Upper lobe of right lung (tissue), 1 donor: ENCODE results near the gene PROZ. TPM values are rescaled to one million over a fixed set of nuclear protein-coding genes. Genes with fewer than 3 reads are reported as not detected.
A peak's percentile ranks its signal among the peaks of the same experiment; 100 is the strongest.

ENCODE experiments used
- ATAC-seq: fragments of 200-7000 bp; cut with Tn5 transposase; one replicate; pipeline ENCODE4 v1.9.1; 2020; ENCODE audit warnings: mild to moderate bottlenecking, moderate library complexity
- DNase-seq: peaks from one replicate; pipeline ENCODE4 v3.0.0-alpha.2; 2020
- H3K27ac ChIP-seq: fragments of 200-600 bp; one replicate; pipeline ENCODE4 v1.8.0; 2022
- H3K27me3 ChIP-seq: fragments of 200-600 bp; one replicate; pipeline ENCODE4 v1.8.0; 2022; ENCODE audit warnings: mild to moderate bottlenecking
- H3K36me3 ChIP-seq: fragments of 200-600 bp; one replicate; pipeline ENCODE4 v1.8.0; 2022
- H3K4me1 ChIP-seq: fragments of 200-600 bp; one replicate; pipeline ENCODE4 v1.8.0; 2022
- H3K4me3 ChIP-seq: fragments of 200-600 bp; one replicate; pipeline ENCODE4 v1.8.0; 2022; ENCODE audit warnings: mild to moderate bottlenecking
- H3K9me3 ChIP-seq: fragments of 200-600 bp; one replicate; pipeline ENCODE4 v1.8.0; 2022
- intact Hi-C: fragments of 100-400 bp; cut with DNase I; formaldehyde crosslinking; loops from one replicate; pipeline ENCODE4 v1.11.0; 2022
- total RNA-seq: library from RNA; stranded (reverse); fragmentation: NEBNext Ultra II Directional; extraction: Animal tissue kit (Norgen Biotek cat#: 25700); gene quantifications from one replicate; pipeline ENCODE4 v1.2.1, GENCODE V29; 2021
- TF ChIP-seq, protein P1 (sequence below): fragments of 200-600 bp; IDR thresholded peaks from one replicate; pipeline ENCODE4 v1.8.0; 2022; ENCODE audit warnings: antibody characterized with exemption
- donor health status: DM: no; HTN: yes; CAD: no; lungs with severe emphysema.

The PROZ gene
- total RNA-seq, 1 donor from 2014 or later = not detected

- intact Hi-C loops = no loop called here
- DNase-seq (no peak), ATAC-seq (no peak)
- H3K4me1 ChIP-seq = peaks cover 42% of the 10 kb centered on the region
- peak overlapping the region; percentile 98 for H3K27ac ChIP-seq
- H3K4me3 ChIP-seq = peak overlapping the region; percentile 97
- TF ChIP-seq, protein P1, sequence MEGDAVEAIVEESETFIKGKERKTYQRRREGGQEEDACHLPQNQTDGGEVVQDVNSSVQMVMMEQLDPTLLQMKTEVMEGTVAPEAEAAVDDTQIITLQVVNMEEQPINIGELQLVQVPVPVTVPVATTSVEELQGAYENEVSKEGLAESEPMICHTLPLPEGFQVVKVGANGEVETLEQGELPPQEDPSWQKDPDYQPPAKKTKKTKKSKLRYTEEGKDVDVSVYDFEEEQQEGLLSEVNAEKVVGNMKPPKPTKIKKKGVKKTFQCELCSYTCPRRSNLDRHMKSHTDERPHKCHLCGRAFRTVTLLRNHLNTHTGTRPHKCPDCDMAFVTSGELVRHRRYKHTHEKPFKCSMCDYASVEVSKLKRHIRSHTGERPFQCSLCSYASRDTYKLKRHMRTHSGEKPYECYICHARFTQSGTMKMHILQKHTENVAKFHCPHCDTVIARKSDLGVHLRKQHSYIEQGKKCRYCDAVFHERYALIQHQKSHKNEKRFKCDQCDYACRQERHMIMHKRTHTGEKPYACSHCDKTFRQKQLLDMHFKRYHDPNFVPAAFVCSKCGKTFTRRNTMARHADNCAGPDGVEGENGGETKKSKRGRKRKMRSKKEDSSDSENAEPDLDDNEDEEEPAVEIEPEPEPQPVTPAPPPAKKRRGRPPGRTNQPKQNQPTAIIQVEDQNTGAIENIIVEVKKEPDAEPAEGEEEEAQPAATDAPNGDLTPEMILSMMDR = no peak
- peaks cover 21% of the 10 kb centered on the region for H3K36me3 ChIP-seq
- no peaks in the 10 kb centered on the region for H3K27me3 ChIP-seq
- no peaks in the 10 kb centered on the region for H3K9me3 ChIP-seq
These were observed 49.0 kb downstream of the PROZ start for GRCh38 chr13:113207460-113207859.

DNA sequence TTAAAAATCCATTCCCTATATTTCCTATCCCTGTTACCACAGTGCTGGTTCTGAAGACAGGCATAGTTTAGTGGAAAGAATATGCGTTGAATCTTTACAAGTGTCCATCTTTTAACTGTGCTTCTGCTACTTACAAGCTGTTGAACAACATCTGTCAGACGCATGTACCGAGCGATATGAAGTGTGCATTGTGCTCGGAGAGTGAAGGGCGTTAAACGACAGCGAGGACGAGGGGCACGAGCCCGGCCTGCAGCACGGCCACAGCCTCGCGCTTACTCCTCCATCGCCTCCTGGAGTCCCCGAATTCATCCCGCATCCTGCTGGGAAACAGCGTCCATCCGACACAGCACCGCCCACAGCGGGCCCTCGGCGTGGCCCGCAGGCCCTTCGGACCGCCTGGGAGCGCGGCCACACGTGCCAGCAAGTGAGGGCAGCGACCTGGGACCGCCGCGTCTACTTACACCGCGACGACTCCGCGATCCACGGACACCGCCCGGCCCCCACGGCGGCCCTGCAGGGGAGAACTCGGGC is 49.5 kb downstream of the PROZ start:
- DNase-seq = peak; percentile 81
- peaks cover 42% of the 10 kb centered on the region for H3K4me1 ChIP-seq

DNA sequence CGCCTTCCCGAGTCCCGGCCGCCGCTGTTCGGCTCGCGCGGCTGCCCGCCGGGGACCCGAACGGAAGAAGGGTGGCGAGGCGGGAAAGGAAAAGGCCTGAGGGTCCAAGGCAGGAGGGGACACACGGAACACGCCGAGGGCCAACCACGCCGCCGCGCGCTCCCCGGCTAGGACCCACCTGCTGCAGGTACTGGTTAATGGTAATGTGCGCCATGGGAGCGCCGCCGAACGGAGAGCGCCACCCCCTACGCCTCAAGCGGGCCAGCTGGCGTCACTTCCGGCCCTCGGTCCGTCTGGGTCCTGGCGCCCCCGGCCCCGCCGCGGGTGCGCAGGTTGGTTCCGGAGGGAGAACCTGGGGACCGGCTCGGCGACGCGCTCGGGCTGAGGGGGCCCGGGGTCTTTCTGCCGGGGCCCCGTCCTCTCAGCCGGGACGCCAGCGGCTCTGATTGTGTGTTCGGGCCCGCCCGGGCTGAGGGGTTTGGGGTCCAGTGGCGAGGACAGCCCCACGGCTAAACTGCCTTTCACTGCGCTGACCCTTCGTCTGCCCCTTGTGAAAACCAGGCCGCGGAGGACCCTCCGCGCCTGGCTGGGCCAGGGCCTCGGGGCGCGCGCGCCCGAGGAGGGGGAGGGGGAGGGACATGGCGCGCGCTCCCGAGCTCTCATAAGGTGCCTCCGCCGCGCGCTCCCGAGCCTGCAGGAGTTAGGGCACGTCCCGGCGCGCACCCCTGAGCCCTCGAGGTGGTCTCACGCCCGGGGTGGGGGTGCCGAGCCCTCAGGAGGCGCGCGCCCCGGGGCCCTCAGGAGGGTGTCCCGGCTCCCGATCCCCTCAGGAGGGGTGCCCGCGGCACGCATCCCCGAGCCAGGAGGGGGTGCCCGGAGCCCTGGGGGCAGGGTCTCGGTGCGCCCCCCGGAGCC is 50.2 kb downstream of the PROZ start, which contains the start of gene PCID2:
Gene PCID2, minus strand, starts transcription at position 249 of the 915 bp plus-strand sequence. Its CDS starts 35 bp downstream, at position 214.
- peaks cover 42% of the 10 kb centered on the region for H3K4me1 ChIP-seq
- no peaks in the 10 kb centered on the region for H3K9me3 ChIP-seq
- intact Hi-C loops = no loop called here
- peak within 1 kb of the TSS; percentile 97 for H3K4me3 ChIP-seq
- TF ChIP-seq, protein P1 = no peak
- peak; percentile 95 for DNase-seq
- peak within 1 kb of the TSS; percentile 98 for H3K27ac ChIP-seq
- peak; percentile 93 for ATAC-seq
- H3K36me3 ChIP-seq = peaks cover 24% of the 10 kb centered on the region
- H3K27me3 ChIP-seq = no peaks in the 10 kb centered on the region

More for the DNA sequence above, 49.5 kb downstream of the PROZ start:
- ATAC-seq = peak; percentile 38
- TF ChIP-seq, protein P1 = no peak
- Histone ChIP-seq H3K27me3 (no peaks in the 10 kb centered on the region), H3K9me3 (no peaks in the 10 kb centered on the region), H3K27ac (peak overlapping the region; percentile 98), H3K36me3 (peaks cover 24% of the 10 kb centered on the region), H3K4me3 (peak overlapping the region; percentile 97)
- intact Hi-C loops = no loop called here

- Histone ChIP-seq H3K36me3 (peaks cover 24% of the 10 kb centered on the region), H3K9me3 (no peaks in the 10 kb centered on the region), H3K4me1 (peaks cover 42% of the 10 kb centered on the region), H3K4me3 (peak within 1 kb of the TSS; percentile 97), H3K27ac (peak within 1 kb of the TSS; percentile 98), H3K27me3 (no peaks in the 10 kb centered on the region)
- ATAC-seq = peak; percentile 85
- intact Hi-C loops = no loop called here
- peak; percentile 92 for DNase-seq
- TF ChIP-seq, protein P1 = no peak
These were observed 50.9 kb downstream of the PROZ start, which contains the start of gene CUL4A for GRCh38 chr13:113209336-113209758. CUL4A (plus strand) TSS chr13:113209613; CDS start chr13:113209628, 15 bp downstream.

GRCh38 chr13:113209759-113210421 is 51.4 kb downstream of the PROZ start:
- Histone ChIP-seq H3K27ac (peak overlapping the region; percentile 89), H3K9me3 (no peaks in the 10 kb centered on the region), H3K27me3 (no peaks in the 10 kb centered on the region), H3K4me1 (peaks cover 45% of the 10 kb centered on the region), H3K4me3 (peak overlapping the region; percentile 97), H3K36me3 (peaks cover 24% of the 10 kb centered on the region)
- ATAC-seq (peak; percentile 50), DNase-seq (peak; percentile 87)
- TF ChIP-seq, protein P1 = no peak
- intact Hi-C loops = no loop called here
